ENCODE data around the gene ZNF831. TPM values are rescaled to one million over a fixed set of nuclear protein-coding genes. Genes with fewer than 3 reads are reported as not detected.

Gene ZNF831
- total RNA-seq, 1 donor from 2014 or later, result 4.0 TPM

- CTCF ChIA-PET, result interaction anchor here (5.1 to 6.7 kb wide), 2 partner anchors 33 to 87 kb away, joined by 33 to 56 read pairs; no protein-coding TSS in a partner anchor
- Mint-ChIP-seq H3K4me1 (peaks cover 73% of the 10 kb centered on the region), H3K9me3 (no peaks in the 10 kb centered on the region), H3K27me3 (no peaks in the 10 kb centered on the region), H3K36me3 (ENCODE audit: low read depth) (peaks cover 2% of the 10 kb centered on the region), H3K4me3 (peak overlapping the region; percentile 62), H3K27ac (peak overlapping the region; percentile 99)
- POLR2A ChIA-PET, result interaction anchor here (0.6 to 6.0 kb wide), 10 partner anchors 11 to 469 kb away, joined by 3 to 64 read pairs (median 4); partner anchors contain the start of genes STX16 and ZNF831
- TF ChIP-seq CTCF (IDR thresholded peaks at IDR 0.05), result no peak
- DNase-seq (no peak), ATAC-seq (ENCODE audit: low read depth) (peak; percentile 12)
- intact Hi-C loops (cut with micrococcal nuclease), result loop anchor here (10.0 kb wide), 2 partner anchors 1496 to 1726 kb away; partner anchors contain the start of genes RBM38 and ZBP1
Measured at GRCh38 chr20:59120919-59121318, 42.7 kb upstream of the ZNF831 start.

- ChIA-PET POLR2A (interaction anchor here (0.6 to 6.0 kb wide), 25 partner anchors 10 to 1442 kb away, joined by 3 to 64 read pairs (median 6); partner anchors contain the start of genes ATP5F1E, CTSZ, STX16 and ZNF831), CTCF (interaction anchor here (0.6 to 6.7 kb wide), 7 partner anchors 10 to 252 kb away, joined by 3 to 56 read pairs (median 4); no protein-coding TSS in a partner anchor)
- DNase-seq (no peak), ATAC-seq (ENCODE audit: low read depth) (no peak)
- intact Hi-C loops (cut with micrococcal nuclease), result loop anchor here (1.0 to 10.0 kb wide), 5 partner anchors 100 to 1727 kb away; partner anchors contain the start of genes RBM38 and ZBP1
- Mint-ChIP-seq H3K36me3 (ENCODE audit: low read depth) (peaks cover 2% of the 10 kb centered on the region), H3K27me3 (no peaks in the 10 kb centered on the region), H3K4me3 (peak overlapping the region; percentile 91), H3K4me1 (peaks cover 83% of the 10 kb centered on the region), H3K27ac (peak overlapping the region; percentile 99), H3K9me3 (no peaks in the 10 kb centered on the region)
- TF ChIP-seq CTCF (IDR thresholded peaks at IDR 0.05), result no peak
Measured at GRCh38 chr20:59121714-59122565, 41.7 kb upstream of the ZNF831 start.

GRCh38 chr20:59122566-59122919 lies 41.1 kb upstream of the ZNF831 start:
- ATAC-seq (ENCODE audit: low read depth) (peak; percentile 12), DNase-seq (no peak)
- H3K27ac Mint-ChIP-seq, result peak overlapping the region; percentile 99
- H3K4me1 Mint-ChIP-seq, result peaks cover 89% of the 10 kb centered on the region
- CTCF ChIA-PET, result interaction anchor here (0.6 to 6.7 kb wide), 5 partner anchors 9 to 253 kb away, joined by 3 to 56 read pairs (median 5); no protein-coding TSS in a partner anchor
- H3K36me3 Mint-ChIP-seq (ENCODE audit: low read depth), result peaks cover 2% of the 10 kb centered on the region
- no peaks in the 10 kb centered on the region for H3K9me3 Mint-ChIP-seq
- POLR2A ChIA-PET, result interaction anchor here (0.6 to 6.0 kb wide), 28 partner anchors 9 to 1442 kb away, joined by 3 to 64 read pairs (median 5); partner anchors contain the start of genes ATP5F1E, CTSZ, STX16 and ZNF831
- H3K4me3 Mint-ChIP-seq, result peak overlapping the region; percentile 91
- H3K27me3 Mint-ChIP-seq, result no peaks in the 10 kb centered on the region
- TF ChIP-seq CTCF (IDR thresholded peaks at IDR 0.05), result no peak
- intact Hi-C loops (cut with micrococcal nuclease), result loop anchor here (1.0 to 10.0 kb wide), 5 partner anchors 100 to 1728 kb away; partner anchors contain the start of genes RBM38 and ZBP1

- H3K4me3 Mint-ChIP-seq, result peak overlapping the region; percentile 91
- peaks cover 2% of the 10 kb centered on the region for H3K36me3 Mint-ChIP-seq (ENCODE audit: low read depth)
- H3K27ac Mint-ChIP-seq, result peak overlapping the region; percentile 99
- POLR2A ChIA-PET, result interaction anchor here (0.6 to 6.0 kb wide), 31 partner anchors 10 to 1649 kb away, joined by 3 to 64 read pairs (median 5); partner anchors contain the start of genes ATP5F1E, CTSZ, STX16 and ZNF831
- no peak for TF ChIP-seq CTCF (IDR thresholded peaks at IDR 0.05)
- no peaks in the 10 kb centered on the region for H3K27me3 Mint-ChIP-seq
- ATAC-seq (ENCODE audit: low read depth) (peak; percentile 75), DNase-seq (peak; percentile 49)
- H3K4me1 Mint-ChIP-seq, result peaks cover 94% of the 10 kb centered on the region
- no peaks in the 10 kb centered on the region for H3K9me3 Mint-ChIP-seq
- intact Hi-C loops (cut with micrococcal nuclease), result loop anchor here (1.0 to 10.0 kb wide), 9 partner anchors 27 to 1728 kb away; partner anchors contain the start of genes RBM38, ZBP1 and ZNF831
- CTCF ChIA-PET, result interaction anchor here (0.6 to 6.7 kb wide), 6 partner anchors 9 to 253 kb away, joined by 3 to 56 read pairs (median 4); partner anchors contain the start of gene ATP5F1E
Measured at GRCh38 chr20:59123011-59123677, 40.5 kb upstream of the ZNF831 start.
